Medulla oblongata (tissue), 1 donor: ENCODE data around the gene MS4A5.
"Not testable (repeated sequence)": the region's sequence is repeated elsewhere in the genome, so short reads cannot be mapped to it uniquely, and the experiment has no call there.

Experiments used
- DNase-seq: peaks from one replicate; pipeline ENCODE4 v3.0.0-alpha.2; 2015; ENCODE audit errors: extremely low spot score

Gene MS4A5

DNA sequence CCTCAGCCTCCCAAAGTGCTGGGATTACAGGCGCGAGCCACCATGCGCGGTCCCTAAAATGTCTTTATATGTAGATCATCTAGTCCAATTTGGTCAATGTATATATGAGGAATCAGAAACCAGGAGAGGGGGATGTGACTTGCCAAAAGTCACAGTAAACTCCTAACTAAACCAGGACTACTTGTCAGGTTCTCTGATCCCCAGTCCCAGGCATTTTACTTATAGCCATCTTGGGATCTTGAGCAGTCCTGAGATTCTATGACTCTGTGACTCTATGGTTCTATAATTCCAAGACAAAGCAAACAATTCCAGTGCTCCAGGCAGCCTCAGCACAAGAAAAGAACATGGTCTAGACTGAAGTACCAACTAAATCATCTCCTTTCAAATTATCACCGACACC lies at the start of gene MS4A5:
Gene MS4A5 (plus strand): TSS at position 301 of the 400 bp plus-strand sequence. CDS start 103 bp downstream, outside the sequence.
- no peak for DNase-seq

GRCh38 chr11:60389279-60389910 lies 40.0 kb upstream of the MS4A5 start:
- DNase-seq: peak; percentile 38

- no peak for DNase-seq
Measured at GRCh38 chr11:60390419-60390818, 39.0 kb upstream of the MS4A5 start.

- DNase-seq: no peak
Measured at GRCh38 chr11:60392361-60392760, 37.0 kb upstream of the MS4A5 start.

- DNase-seq: no peak
Measured at GRCh38 chr11:60393016-60393415, 36.4 kb upstream of the MS4A5 start.

DNA sequence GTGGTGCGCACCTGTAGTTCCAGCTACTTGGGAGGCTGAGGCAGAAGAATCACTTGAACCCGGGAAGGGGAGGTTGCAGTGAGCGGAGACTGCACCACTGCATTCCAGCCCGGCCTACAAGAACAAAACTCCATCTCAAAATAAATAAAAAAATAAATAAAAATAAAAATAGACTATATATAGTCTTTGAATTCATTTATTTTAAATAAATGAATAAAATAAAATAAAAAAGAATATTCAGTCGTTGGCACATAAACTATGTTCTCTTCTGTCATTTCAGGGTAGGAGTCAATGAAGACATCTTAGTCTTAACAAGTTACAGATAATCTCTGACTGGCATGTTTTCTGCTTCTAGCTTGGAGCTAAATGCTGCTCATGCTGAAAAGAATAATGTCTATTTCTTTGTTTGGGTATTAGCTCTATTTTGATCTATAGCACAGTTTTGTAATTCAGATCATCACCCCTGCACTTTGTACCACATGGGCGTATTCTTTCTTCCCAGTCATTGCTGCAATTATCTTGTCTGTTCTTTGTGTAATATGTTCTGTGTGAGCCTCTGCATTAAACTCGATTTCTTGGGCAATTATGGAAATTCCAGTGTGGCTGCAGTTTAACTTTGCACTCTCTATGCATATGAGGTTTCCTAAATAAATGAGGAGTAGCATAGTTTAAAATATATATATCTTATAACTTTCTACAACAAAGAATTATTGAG lies 34.5 kb upstream of the MS4A5 start:
- no peak for DNase-seq

DNA sequence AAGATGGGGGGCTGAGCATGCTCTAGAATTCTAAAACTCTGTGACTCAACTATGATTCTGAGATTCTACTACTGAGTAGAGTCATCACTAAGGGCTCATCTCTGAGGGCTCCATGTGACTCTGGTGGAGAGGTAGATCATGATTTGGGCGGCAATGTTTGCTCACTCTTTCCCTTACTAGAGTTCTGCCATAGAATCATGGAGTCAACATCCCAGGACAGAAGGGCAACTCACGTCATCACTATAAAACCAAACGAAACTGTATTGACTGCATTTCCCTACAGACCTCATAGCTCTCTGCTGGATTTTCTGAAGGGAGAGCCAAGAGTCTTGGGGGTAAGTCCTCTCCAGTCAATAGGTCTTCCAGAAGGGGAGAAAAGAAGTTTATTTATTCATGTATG lies 33.0 kb upstream of the MS4A5 start, which contains the start of gene MS4A14:
Gene MS4A14 (plus strand): TSS at position 78 of the 400 bp plus-strand sequence. CDS start 120 bp downstream, at position 198.
- no peak for DNase-seq

- DNase-seq: peak; percentile 37
Measured at GRCh38 chr11:60396799-60397198, 32.6 kb upstream of the MS4A5 start.

- no peak for DNase-seq
Measured at GRCh38 chr11:60420015-60420414, 9.4 kb upstream of the MS4A5 start.

- no peak for DNase-seq
Measured at GRCh38 chr11:60422609-60423008, 6.8 kb upstream of the MS4A5 start.

DNA sequence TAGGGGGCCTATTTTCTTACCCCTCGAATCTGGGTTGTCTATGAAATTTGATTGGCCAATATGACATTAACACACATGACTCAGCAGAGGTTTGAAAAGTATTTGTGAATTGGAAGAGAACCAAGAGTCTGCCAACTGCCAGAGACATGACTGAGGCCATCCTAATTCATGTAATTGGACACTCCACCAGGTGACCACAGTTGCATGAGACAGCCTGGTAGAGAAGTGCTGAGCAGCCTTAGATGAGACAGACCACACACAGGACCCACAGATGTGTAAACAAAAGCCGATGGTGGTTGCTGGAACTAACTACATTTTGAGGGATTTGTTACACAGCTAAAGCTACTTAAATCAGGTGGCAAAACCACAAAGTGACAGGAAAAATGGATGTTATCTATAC lies 855 bp upstream of the MS4A5 start:
- no peak for DNase-seq

DNA sequence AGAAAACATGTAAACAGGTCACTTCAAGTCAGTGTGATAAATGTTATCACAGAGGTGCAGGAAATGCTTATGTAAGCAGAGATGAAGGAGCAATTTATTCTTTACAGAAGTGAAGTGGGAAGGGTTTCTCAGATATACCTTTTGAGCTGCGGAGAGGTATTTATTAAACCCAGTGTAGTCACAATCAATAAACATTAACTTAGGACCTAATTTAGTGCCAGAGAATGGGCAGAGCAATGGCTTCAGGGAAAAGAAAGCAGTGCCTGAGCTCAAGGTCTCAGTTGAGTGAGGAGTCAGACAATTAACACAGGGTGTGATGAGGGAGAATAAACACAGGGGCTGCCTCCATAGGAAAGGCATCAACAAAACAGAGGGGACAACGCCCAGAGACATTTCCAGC lies 1.9 kb downstream of the MS4A5 start:
- no peak for DNase-seq

- no peak for DNase-seq
Measured at GRCh38 chr11:60433401-60433800, 4.0 kb downstream of the MS4A5 start.

DNA sequence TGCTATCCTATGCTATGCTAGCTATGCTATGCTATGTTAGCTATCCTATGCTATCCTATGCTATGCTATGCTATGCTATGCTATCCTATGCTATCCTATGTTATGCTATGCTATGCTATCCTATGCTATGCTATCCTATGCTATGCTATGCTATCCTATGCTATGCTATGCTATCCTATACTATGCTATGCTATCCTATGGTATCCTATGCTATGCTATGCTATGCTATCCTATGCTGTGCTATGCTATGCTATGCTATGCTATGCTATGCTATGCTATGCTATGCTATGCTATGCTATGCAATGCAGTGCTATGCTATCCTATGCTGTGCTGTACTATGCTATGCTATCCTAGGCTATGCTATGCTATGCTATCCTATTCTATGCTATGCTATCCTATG lies 17.7 kb downstream of the MS4A5 start:
- no peak for DNase-seq

DNA sequence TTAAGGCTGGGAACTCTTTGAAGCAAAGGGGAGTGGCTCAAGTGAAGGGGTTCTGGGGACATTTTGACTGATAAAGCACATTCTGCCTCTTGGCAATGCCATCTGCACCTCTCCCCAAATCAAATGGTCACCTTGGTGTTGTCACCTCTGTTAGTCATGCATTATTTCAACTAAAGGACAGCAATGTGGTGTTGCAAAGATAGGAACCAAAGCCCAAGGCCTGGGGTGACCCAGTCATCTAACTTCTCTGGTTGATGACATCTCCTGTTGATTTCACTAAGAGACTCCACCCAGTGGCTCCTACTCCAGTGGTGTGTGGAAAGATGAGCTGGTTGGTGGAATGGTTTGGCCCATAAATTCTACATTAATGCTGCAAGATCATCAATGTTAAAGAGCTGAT lies 18.5 kb downstream of the MS4A5 start:
- no peak for DNase-seq

- DNase-seq: not testable (repeated sequence)
Measured at GRCh38 chr11:60451185-60451584, 21.8 kb downstream of the MS4A5 start.

DNA sequence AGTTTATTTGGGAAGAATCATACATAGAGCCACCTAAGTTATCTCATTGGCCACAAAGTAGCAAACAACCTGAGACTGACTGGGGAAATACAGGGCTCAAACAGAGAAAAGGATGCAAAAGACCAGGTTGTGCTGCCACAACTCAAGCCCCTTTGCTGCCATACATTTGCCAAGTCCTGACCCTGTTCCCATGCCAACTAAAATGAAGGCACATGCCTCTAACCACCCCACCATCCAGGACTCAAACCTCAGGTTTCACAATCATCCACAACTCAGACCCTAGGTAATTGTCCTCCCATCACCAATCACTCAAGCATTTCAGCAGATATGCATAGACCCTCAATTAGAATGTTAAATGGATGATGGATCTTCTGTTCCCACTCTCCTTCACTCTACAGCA lies 24.8 kb downstream of the MS4A5 start:
- DNase-seq: no peak

DNA sequence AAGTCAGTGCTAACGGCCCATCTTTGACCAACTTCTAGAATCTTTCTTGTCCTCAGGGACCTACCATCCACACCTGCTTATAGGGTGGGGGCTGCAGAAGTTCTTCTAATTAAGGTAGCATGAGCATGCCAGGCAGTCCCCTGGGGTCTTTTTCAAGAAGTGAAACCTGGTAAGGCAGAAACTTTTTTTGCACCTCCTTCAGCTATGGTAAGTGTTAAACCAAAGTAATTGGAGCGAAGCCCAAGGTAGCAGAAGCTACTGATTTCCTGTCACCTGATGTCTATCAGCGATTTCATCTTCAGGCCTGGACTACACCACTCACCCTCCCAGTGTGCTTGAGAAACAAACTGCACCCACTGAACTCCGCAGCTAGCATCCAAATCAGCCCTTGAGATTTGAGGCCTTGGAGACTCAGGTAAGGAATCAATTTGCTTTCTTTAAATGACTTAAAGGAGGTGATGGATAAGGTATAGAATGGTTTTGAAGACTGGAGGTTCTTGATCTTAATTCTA lies 26.2 kb downstream of the MS4A5 start, which contains the start of gene MS4A1:
Gene MS4A1 (plus strand): TSS at position 317 of the 512 bp plus-strand sequence. CDS start 6,528 bp downstream, outside the sequence.
- DNase-seq: no peak

GRCh38 chr11:60457576-60457975 lies 28.2 kb downstream of the MS4A5 start:
- no peak for DNase-seq

DNA sequence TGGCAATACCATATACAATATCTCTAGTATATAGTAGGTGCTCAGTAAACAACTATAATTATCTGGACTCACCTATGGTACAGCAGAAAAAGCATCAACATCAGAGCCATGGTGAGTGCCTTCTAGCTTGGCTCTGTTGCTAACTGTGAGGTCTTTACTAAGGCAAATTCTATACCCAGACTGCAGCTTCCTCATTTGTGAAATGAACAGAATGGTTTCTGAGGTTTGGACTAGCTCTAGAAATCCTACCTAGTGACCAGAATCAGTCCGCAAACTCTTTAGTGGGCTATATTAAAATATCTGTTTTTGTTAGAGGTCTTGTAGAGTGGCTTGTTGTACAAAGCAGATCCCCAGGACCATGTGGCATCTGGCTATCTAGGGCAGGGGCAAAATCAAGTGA lies 30.0 kb downstream of the MS4A5 start:
- no peak for DNase-seq

DNA sequence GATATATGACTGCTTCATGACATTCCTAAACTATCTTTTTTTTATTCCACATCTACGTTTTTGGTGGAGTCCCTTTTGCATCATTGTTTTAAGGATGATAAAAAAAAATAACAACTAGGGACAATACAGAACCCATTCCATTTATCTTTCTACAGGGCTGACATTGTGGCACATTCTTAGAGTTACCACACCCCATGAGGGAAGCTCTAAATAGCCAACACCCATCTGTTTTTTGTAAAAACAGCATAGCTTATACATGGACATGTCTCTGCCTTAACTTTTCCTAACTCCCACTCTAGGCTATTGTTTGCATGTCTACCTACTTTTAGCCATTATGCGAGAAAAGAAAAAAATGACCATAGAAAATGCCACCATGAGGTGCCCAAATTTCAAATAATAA lies 39.5 kb downstream of the MS4A5 start:
- DNase-seq: no peak

GRCh38 chr11:60469723-60470122 lies 40.4 kb downstream of the MS4A5 start:
- DNase-seq: no peak

DNA sequence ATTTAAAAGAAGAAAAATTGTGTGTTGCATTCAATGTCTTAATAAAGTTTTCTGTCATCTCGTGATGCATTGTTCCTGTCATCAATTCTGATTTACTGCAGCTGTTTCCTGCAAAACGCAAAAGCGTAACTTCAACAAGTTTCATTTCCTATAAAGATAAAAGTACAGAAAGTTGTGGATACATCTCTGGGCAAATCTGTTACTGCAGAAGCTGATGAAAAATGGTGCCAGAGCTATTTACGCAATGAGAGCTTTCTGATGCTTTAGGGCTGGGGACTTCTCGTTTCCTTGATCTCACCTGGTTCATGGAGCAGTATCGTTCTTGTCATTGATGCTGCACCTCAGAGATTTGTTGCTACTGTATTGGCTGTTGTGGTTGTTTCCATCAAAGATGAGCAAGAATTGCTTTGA lies 47.7 kb downstream of the MS4A5 start:
- DNase-seq: peak; percentile 23
